Suprapubic skin (tissue), 4 donors: ENCODE data around the gene ABLIM2. TPM values are rescaled to one million over a fixed set of nuclear protein-coding genes. Genes with fewer than 3 reads are reported as not detected.

ENCODE experiments used
- DNase-seq, 2 donors: peaks; one replicate each; pipeline ENCODE4 v3.0.0-alpha.2; 2019; ENCODE audit warnings: low spot score in 2 of 2
- H3K27ac ChIP-seq: fragments of 200-600 bp; sonication (generic); one replicate; pipeline ENCODE4 v1.5.1; 2019
- H3K27me3 ChIP-seq: fragments of 200-600 bp; sonication (generic); one replicate; pipeline ENCODE4 v1.5.1; 2019
- H3K36me3 ChIP-seq: fragments of 200-600 bp; sonication (generic); one replicate; pipeline ENCODE4 v1.5.1; 2019
- H3K4me1 ChIP-seq: fragments of 200-600 bp; sonication (generic); one replicate; pipeline ENCODE4 v1.5.1; 2019
- H3K4me3 ChIP-seq: fragments of 200-600 bp; sonication (generic); one replicate; pipeline ENCODE4 v1.5.1; 2019; ENCODE audit warnings: mild to moderate bottlenecking
- H3K9me3 ChIP-seq: fragments of 200-600 bp; sonication (generic); one replicate; pipeline ENCODE4 v1.5.1; 2019
- EP300 ChIP-seq: sonication (generic); formaldehyde crosslinking; IDR thresholded peaks from one replicate; pipeline ENCODE4 v1.6.1; 2017; ENCODE audit warnings: antibody characterized with exemption
- POLR2A ChIP-seq, 2 donors: fragments of 450-650 bp; IDR thresholded peaks; one replicate each; pipeline ENCODE4 v1.6.1; 2017; ENCODE audit warnings: antibody characterized with exemption in 2 of 2, mild to moderate bottlenecking in 2 of 2, moderate library complexity in 2 of 2
- POLR2AphosphoS5 ChIP-seq, 3 donors: sonication (generic); formaldehyde crosslinking; IDR thresholded peaks; one replicate each; pipeline ENCODE4 v1.6.1; 2017; ENCODE audit warnings: antibody characterized with exemption in 3 of 3
- WGBS: methylation state at CpG from one replicate; pipeline ENCODE4 v1.1.5; 2018; 5-methylcytosine and 5-hydroxymethylcytosine counted together
- total RNA-seq, 4 donors: library from RNA; depleted of rRNA; stranded (reverse); fragments of >200 nt; gene quantifications; one replicate each; pipeline ENCODE4 v1.1.0, GENCODE V29; 2016
- TF ChIP-seq, protein P1 (sequence below), 2 donors: fragments of 200-600 bp in 1 of 2; fragments of 450-650 bp in 1 of 2; sonication (generic) in 1 of 2; IDR thresholded peaks; one replicate each; pipeline ENCODE4 v1.5.1; 2016 to 2019; ENCODE audit warnings: antibody characterized with exemption in 2 of 2, mild to moderate bottlenecking in 1 of 2, moderate library complexity in 1 of 2

ABLIM2 gene
- total RNA-seq, 4 donors from 2014 or later = 11.2 to 16.9 (median 13.3) TPM

DNA sequence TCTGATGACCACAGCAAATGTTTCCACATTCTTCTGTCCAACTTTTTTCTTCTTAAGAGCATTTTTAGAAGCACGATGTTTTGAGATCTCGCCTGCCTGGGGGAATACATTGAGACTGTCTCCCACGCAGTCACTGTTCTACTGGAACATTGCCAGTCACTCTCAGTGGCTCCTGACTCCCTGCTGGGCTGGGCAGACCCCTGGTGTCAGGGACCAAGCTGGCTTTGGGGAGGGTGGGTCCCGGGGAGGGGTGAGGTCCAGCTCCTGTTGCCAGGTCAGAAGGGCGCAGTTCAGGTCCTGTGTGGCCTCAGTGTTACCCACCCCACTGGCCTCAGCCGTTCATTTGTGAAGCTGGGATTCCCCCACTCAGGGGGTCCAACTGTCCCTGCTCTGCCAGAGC, 18.9 kb upstream of the ABLIM2 start:
- Histone ChIP-seq H3K9me3 (no peaks in the 10 kb centered on the region), H3K4me3 (no peak overlapping the region), H3K36me3 (no peaks in the 10 kb centered on the region), H3K27me3 (peaks cover under 1% of the 10 kb centered on the region), H3K27ac (no peak overlapping the region), H3K4me1 (peaks cover 20% of the 10 kb centered on the region)
- 64% methylated on average over 4 of the region's 6 CpGs for WGBS
- TF ChIP-seq POLR2AphosphoS5 (IDR thresholded peaks at IDR 0.05) (no peak), POLR2A (IDR thresholded peaks at IDR 0.05) (no peak), EP300 (no peak)
- TF ChIP-seq, protein P1, sequence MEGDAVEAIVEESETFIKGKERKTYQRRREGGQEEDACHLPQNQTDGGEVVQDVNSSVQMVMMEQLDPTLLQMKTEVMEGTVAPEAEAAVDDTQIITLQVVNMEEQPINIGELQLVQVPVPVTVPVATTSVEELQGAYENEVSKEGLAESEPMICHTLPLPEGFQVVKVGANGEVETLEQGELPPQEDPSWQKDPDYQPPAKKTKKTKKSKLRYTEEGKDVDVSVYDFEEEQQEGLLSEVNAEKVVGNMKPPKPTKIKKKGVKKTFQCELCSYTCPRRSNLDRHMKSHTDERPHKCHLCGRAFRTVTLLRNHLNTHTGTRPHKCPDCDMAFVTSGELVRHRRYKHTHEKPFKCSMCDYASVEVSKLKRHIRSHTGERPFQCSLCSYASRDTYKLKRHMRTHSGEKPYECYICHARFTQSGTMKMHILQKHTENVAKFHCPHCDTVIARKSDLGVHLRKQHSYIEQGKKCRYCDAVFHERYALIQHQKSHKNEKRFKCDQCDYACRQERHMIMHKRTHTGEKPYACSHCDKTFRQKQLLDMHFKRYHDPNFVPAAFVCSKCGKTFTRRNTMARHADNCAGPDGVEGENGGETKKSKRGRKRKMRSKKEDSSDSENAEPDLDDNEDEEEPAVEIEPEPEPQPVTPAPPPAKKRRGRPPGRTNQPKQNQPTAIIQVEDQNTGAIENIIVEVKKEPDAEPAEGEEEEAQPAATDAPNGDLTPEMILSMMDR (IDR thresholded peaks at IDR 0.05) = no peak
- no peak for DNase-seq

DNA sequence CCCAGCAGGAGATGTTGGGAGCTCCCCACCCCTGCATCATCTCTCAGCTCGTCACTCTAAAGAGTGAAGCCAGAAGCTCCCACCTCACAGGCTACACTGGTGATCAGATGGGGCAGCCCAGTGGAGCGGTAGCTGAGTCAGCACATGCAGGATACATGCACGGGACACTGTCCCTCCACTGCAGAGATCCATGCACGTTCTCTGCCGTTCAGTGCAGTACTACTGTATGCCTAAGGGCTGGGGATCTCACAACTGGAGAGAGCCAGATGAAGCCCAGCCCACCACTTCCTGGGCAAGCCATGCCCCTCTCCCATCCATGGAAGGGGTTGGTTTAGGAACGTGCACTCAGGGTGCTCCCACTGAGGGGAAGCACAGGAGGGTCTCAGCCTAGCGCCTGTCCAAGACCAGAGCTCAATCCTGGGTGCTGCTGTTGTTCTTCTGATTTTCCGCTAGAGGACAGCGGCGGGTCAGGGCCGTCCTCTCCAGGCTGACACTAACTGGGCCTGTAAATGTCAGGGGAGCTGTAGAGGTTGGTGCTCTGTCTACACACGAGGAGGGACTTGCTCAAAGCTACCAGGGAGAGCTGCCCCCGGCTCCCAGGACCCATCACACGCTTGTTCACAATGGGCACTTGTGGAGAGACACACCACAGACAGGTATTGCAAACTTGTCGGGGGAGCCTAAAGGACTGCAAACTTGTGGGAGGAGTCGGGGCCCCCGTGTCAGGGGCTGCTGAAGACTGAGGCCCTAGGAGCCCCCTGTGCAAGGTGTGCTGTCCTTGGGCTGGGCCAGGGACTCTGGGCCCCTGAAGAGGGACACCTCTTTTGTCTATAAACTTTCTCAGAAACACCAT, 18.2 kb upstream of the ABLIM2 start:
- no peak for DNase-seq
- TF ChIP-seq, protein P1 (IDR thresholded peaks at IDR 0.05) = peak; percentile 53 to 81
- TF ChIP-seq POLR2A (IDR thresholded peaks at IDR 0.05) = no peak
- WGBS = 37% methylated on average over 10 of the region's 17 CpGs
- Histone ChIP-seq H3K27ac (no peak overlapping the region), H3K4me3 (no peak overlapping the region), H3K36me3 (no peaks in the 10 kb centered on the region), H3K9me3 (no peaks in the 10 kb centered on the region), H3K4me1 (peaks cover 15% of the 10 kb centered on the region), H3K27me3 (peaks cover 3% of the 10 kb centered on the region)

DNA sequence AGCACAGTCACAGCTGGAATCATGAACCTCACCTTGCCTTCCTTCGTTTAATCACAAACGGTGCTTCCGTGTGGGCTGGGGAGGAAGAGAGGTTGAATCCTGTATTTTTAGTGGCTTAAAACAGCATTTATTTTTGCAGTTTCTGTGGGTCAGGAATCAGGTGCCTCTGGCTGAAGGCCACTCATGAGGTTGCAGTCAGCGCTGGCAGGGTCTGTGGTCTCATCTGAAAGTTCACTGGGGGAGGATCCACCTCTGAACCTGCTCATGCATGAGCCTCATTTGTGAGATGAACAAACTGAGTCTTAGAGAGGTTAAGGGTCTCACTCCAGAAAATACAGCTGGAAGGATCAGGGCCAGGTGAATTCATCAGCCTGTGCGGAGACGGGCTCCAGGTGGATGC, 17.1 kb upstream of the ABLIM2 start:
- Histone ChIP-seq H3K27ac (no peak overlapping the region), H3K9me3 (no peaks in the 10 kb centered on the region), H3K4me3 (no peak overlapping the region), H3K36me3 (no peaks in the 10 kb centered on the region), H3K27me3 (peaks cover 3% of the 10 kb centered on the region), H3K4me1 (peaks cover 9% of the 10 kb centered on the region)
- 83% methylated on average over 6 of the region's 6 CpGs for WGBS
- no peak for DNase-seq
- TF ChIP-seq POLR2A (IDR thresholded peaks at IDR 0.05) (no peak), EP300 (no peak), POLR2AphosphoS5 (IDR thresholded peaks at IDR 0.05) (no peak)
- TF ChIP-seq, protein P1 (IDR thresholded peaks at IDR 0.05) = no peak

DNA sequence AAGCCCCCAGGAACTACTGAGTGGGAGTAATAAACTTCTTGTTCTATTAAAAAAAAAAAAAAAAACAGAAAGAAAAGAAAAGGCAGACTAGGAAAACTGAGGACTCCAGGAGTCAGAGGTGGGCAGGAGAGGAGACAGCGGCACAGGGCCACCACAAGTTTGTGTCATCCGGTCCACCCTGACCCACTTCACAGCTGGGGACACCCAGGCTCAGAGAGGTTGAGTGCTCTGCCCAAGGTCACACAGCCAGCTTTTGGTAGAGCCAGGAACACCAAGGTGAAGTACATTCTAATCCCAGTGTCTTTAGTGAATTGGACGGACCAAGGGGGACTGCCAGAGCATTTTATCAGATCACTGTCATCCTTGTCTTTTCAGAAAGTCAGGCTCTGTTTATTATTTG, 16.4 kb upstream of the ABLIM2 start:
- DNase-seq = no peak
- TF ChIP-seq EP300 (no peak), POLR2AphosphoS5 (IDR thresholded peaks at IDR 0.05) (no peak), POLR2A (IDR thresholded peaks at IDR 0.05) (no peak)
- TF ChIP-seq, protein P1 (IDR thresholded peaks at IDR 0.05) = no peak
- H3K27me3 ChIP-seq = peaks cover 3% of the 10 kb centered on the region
- no peak overlapping the region for H3K27ac ChIP-seq
- H3K9me3 ChIP-seq = no peaks in the 10 kb centered on the region
- no peak overlapping the region for H3K4me3 ChIP-seq
- 87% methylated on average over 3 of the region's 3 CpGs for WGBS
- no peaks in the 10 kb centered on the region for H3K36me3 ChIP-seq
- H3K4me1 ChIP-seq = peaks cover 9% of the 10 kb centered on the region

DNA sequence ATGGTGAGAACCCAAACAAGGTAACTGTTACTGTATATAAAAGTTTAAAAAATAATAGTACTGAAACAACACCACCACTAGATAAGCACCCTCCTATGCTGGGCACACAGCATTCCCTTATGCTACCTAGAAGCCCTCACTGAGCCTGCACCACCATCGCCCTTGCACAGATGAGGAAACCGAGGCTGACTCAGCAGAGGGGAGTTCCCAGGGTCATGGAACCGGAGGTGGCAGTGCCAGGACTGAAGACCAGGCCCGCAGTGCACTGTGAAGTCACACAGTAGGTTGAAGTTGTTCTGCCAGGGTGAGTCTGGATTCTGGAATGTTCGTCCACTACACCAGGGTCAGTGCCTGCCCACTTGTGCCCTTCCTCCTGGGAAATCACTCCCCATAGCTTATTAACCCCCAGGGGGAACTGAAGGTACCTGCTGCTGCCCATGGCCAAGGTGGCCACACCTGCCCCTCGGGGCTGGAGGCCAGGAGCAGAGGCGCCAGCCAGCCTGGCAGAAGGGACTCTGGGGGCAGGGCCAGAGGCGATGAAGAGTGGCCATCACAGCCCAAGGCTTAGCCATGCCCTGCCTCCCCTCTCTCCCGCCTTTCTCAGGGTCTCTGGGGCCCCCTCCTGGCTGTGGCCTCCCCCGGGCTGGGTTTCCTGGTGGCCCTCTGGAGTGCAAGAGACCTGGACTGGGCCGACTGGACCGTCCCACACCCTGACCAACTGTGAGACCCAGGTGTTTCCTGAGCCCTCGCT, 15.1 kb upstream of the ABLIM2 start:
- WGBS = 82% methylated on average over 11 of the region's 13 CpGs
- Histone ChIP-seq H3K27ac (no peak overlapping the region), H3K4me1 (peaks cover 9% of the 10 kb centered on the region), H3K27me3 (peaks cover 3% of the 10 kb centered on the region), H3K4me3 (no peak overlapping the region), H3K9me3 (no peaks in the 10 kb centered on the region), H3K36me3 (no peaks in the 10 kb centered on the region)
- no peak for TF ChIP-seq POLR2A (IDR thresholded peaks at IDR 0.05)
- no peak for TF ChIP-seq POLR2AphosphoS5 (IDR thresholded peaks at IDR 0.05)
- TF ChIP-seq, protein P1 (IDR thresholded peaks at IDR 0.05) = no peak
- TF ChIP-seq EP300 = no peak
- no peak for DNase-seq
